HEK293 (cell line): ENCODE data around the gene LRP1B.

ENCODE experiments used
- CTCF ChIA-PET: fragments of 350-600 bp; formaldehyde crosslinking; extraction: SDS; loops from one replicate; lab custom pipeline; 2021; ENCODE audit warnings: antibody characterized with exemption; lab: Yijun Ruan, JAX
- POLR2A ChIA-PET: fragments of 300-600 bp; formaldehyde crosslinking; extraction: SDS; loops from one replicate; lab custom pipeline; 2020; ENCODE audit warnings: antibody characterized with exemption, inconsistent platforms; lab: Yijun Ruan, JAX
- H3K27ac ChIP-seq: fragments of 200-500 bp; sonication (Bioruptor generic); 2 replicates; pipeline ENCODE4 v1.5.1; 2014; ENCODE audit warnings: low read depth, low read length, control low read depth, inconsistent platforms; ENCODE audit errors: extremely low read depth
- H3K36me3 ChIP-seq, 2 experiments: fragments of 200-500 bp in 1 of 2; sonication (Bioruptor generic) in 1 of 2; 1 replicate in 1 of 2; 2 replicates in 1 of 2; pipeline ENCODE4 v1.5.1; 2014 to 2017; ENCODE audit warnings: inconsistent platforms in 2 of 2, low read length in 2 of 2; ENCODE audit not compliant: control insufficient read depth in 2 of 2, insufficient read depth in 1 of 2
- H3K4me1 ChIP-seq: fragments of 200-500 bp; sonication (Bioruptor generic); 2 replicates; pipeline ENCODE4 v1.5.1; 2014; ENCODE audit warnings: mild to moderate bottlenecking, low read length, inconsistent platforms; ENCODE audit not compliant: control insufficient read depth, insufficient read depth
- H3K4me3 ChIP-seq: 2 replicates; pipeline ENCODE4 v1.5.1; 2011; ENCODE audit warnings: low read depth, mild to moderate bottlenecking, control low read depth, low read length, moderate library complexity
- H3K9me3 ChIP-seq: fragments of 200-500 bp; sonication (Bioruptor generic); 2 replicates; pipeline ENCODE4 v1.5.1; 2014; ENCODE audit warnings: low read depth, low read length, inconsistent platforms; ENCODE audit not compliant: control insufficient read depth, insufficient read depth
- AEBP2 ChIP-seq: fragments of 450-650 bp; formaldehyde crosslinking; IDR thresholded peaks from 2 replicates; pipeline ENCODE4 v1.5.1; 2016; ENCODE audit warnings: missing biosample characterization, missing genetic modification characterization, borderline replicate concordance
- GLI2 ChIP-seq: fragments of 450-650 bp; formaldehyde crosslinking; IDR thresholded peaks from 2 replicates; pipeline ENCODE4; 2017; ENCODE audit warnings: missing biosample characterization, missing genetic modification characterization, low read depth, borderline replicate concordance
- HOXC10 ChIP-seq: sonication (generic); formaldehyde crosslinking; IDR thresholded peaks from 2 replicates; pipeline ENCODE4 v1.8.1; 2023; ENCODE audit warnings: mild to moderate bottlenecking, missing genetic modification reagents
- KLF9 ChIP-seq: fragments of 450-650 bp; formaldehyde crosslinking; IDR thresholded peaks from 2 replicates; pipeline ENCODE4 v1.5.1; 2016; ENCODE audit warnings: missing biosample characterization, missing genetic modification characterization, low read depth
- MEIS1 ChIP-seq: sonication (generic); formaldehyde crosslinking; IDR thresholded peaks from 2 replicates; pipeline ENCODE4 v1.8.1; 2022; ENCODE audit warnings: missing genetic modification reagents, mild to moderate bottlenecking, borderline replicate concordance
- PRDM6 ChIP-seq: fragments of 450-650 bp; formaldehyde crosslinking; IDR thresholded peaks from 2 replicates; pipeline ENCODE4 v1.5.1; 2017; ENCODE audit warnings: missing biosample characterization, missing genetic modification characterization
- RBAK ChIP-seq: fragments of 450-650 bp; formaldehyde crosslinking; IDR thresholded peaks from 2 replicates; pipeline ENCODE4 v1.5.1; 2016; ENCODE audit warnings: missing biosample characterization, missing genetic modification characterization
- SCRT2 ChIP-seq: fragments of 450-650 bp; formaldehyde crosslinking; IDR thresholded peaks from 2 replicates; pipeline ENCODE4 v1.5.1; 2016; ENCODE audit warnings: missing biosample characterization, missing genetic modification characterization
- ZBTB7A ChIP-seq: fragments of 450-650 bp; formaldehyde crosslinking; IDR thresholded peaks from 2 replicates; pipeline ENCODE4 v1.5.1; 2016; ENCODE audit warnings: low read depth, missing biosample characterization, missing genetic modification characterization
- ZNF16 ChIP-seq: fragments of 450-650 bp; formaldehyde crosslinking; IDR thresholded peaks from 2 replicates; pipeline ENCODE4 v1.5.1; 2016; ENCODE audit warnings: low read depth, missing biosample characterization, missing genetic modification characterization
- ZNF175 ChIP-seq: fragments of 450-650 bp; formaldehyde crosslinking; IDR thresholded peaks from 2 replicates; pipeline ENCODE4 v1.5.1; 2016; ENCODE audit warnings: missing biosample characterization, missing genetic modification characterization
- ZNF19 ChIP-seq: fragments of 450-650 bp; formaldehyde crosslinking; IDR thresholded peaks from 2 replicates; pipeline ENCODE4; 2016; ENCODE audit warnings: missing biosample characterization, missing genetic modification characterization, low read depth
- ZNF214 ChIP-seq: fragments of 450-650 bp; formaldehyde crosslinking; IDR thresholded peaks from 2 replicates; pipeline ENCODE4 v1.5.1; 2017; ENCODE audit warnings: missing biosample characterization, mild to moderate bottlenecking, missing genetic modification characterization, borderline replicate concordance
- ZNF292 ChIP-seq: fragments of 450-650 bp; formaldehyde crosslinking; IDR thresholded peaks from 2 replicates; pipeline ENCODE4 v1.5.1; 2016; ENCODE audit warnings: low read depth, missing biosample characterization, missing genetic modification characterization, borderline replicate concordance
- ZNF366 ChIP-seq: fragments of 450-650 bp; formaldehyde crosslinking; conservative IDR thresholded peaks from 2 replicates; pipeline ENCODE4 v1.5.1; 2016; ENCODE audit warnings: missing biosample characterization, missing genetic modification characterization
- ZNF513 ChIP-seq: fragments of 450-650 bp; IDR thresholded peaks from 2 replicates; pipeline ENCODE4 v1.5.1; 2018; ENCODE audit warnings: missing biosample characterization, missing genetic modification characterization
- ZNF530 ChIP-seq: fragments of 450-650 bp; formaldehyde crosslinking; IDR thresholded peaks from 2 replicates; pipeline ENCODE4 v1.5.1; 2016; ENCODE audit warnings: low read depth, missing biosample characterization, missing genetic modification characterization
- ZNF561 ChIP-seq: fragments of 450-650 bp; IDR thresholded peaks from 2 replicates; pipeline ENCODE4 v1.5.1; 2018; ENCODE audit warnings: missing biosample characterization, missing genetic modification characterization, borderline replicate concordance
- ZNF610 ChIP-seq: fragments of 450-650 bp; formaldehyde crosslinking; IDR thresholded peaks from 2 replicates; pipeline ENCODE4 v1.5.1; 2016; ENCODE audit warnings: missing biosample characterization, missing genetic modification characterization, borderline replicate concordance
- ZNF658 ChIP-seq: fragments of 450-650 bp; formaldehyde crosslinking; IDR thresholded peaks from 2 replicates; pipeline ENCODE4; 2016; ENCODE audit warnings: missing biosample characterization, missing genetic modification characterization
- ZNF747 ChIP-seq: fragments of 450-650 bp; formaldehyde crosslinking; IDR thresholded peaks from 2 replicates; pipeline ENCODE4 v1.5.1; 2016; ENCODE audit warnings: missing biosample characterization, missing genetic modification characterization
- ZNF830 ChIP-seq: fragments of 450-650 bp; IDR thresholded peaks from 2 replicates; pipeline ENCODE4 v1.5.0; 2018; ENCODE audit warnings: missing biosample characterization, missing genetic modification characterization, low read depth, mild to moderate bottlenecking, moderate library complexity
- TF ChIP-seq, protein P1 (sequence below): fragments of 450-650 bp; formaldehyde crosslinking; IDR thresholded peaks from 2 replicates; pipeline ENCODE4 v1.5.1; 2016; ENCODE audit warnings: missing biosample characterization, missing genetic modification characterization
- TF ChIP-seq, protein P2 (sequence below): fragments of 450-650 bp; formaldehyde crosslinking; IDR thresholded peaks from 2 replicates; pipeline ENCODE4; 2016; ENCODE audit warnings: missing biosample characterization, missing genetic modification characterization

LRP1B gene

DNA sequence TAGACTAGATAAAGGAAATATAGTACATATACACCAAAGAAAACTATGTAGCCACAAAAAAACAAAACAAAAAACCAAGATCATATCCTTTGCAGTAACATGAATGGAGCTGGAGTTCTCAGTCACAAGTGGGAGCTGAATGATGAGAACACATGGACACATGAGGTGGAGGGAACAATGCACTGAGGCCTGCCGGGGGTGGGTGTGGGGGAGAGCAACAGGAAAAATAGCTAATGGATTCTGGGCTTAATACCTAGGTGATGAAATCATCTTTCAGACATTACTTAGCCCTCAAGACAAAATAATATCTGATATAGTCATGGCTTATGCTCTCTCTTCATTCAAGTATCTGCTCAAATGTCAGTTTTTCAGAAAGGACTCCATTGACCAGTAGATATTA, 930.6 kb downstream of the LRP1B start:
- no peaks in the 10 kb centered on the region for H3K36me3 ChIP-seq
- CTCF ChIA-PET, result no interaction called here
- POLR2A ChIA-PET, result interaction anchor here (0.7 to 0.8 kb wide), 2 partner anchors 9 to 18 kb away, joined by 3 read pairs; no protein-coding TSS in a partner anchor
- no peak overlapping the region for H3K27ac ChIP-seq
- no peak overlapping the region for H3K4me3 ChIP-seq
- no peak for TF ChIP-seq ZNF16
- TF ChIP-seq GLI2 (tag by site-specific recombination), result no peak
- no peak for TF ChIP-seq MEIS1 (CRISPR knock-in tag)
- TF ChIP-seq ZNF19, result no peak
- TF ChIP-seq, protein P1, sequence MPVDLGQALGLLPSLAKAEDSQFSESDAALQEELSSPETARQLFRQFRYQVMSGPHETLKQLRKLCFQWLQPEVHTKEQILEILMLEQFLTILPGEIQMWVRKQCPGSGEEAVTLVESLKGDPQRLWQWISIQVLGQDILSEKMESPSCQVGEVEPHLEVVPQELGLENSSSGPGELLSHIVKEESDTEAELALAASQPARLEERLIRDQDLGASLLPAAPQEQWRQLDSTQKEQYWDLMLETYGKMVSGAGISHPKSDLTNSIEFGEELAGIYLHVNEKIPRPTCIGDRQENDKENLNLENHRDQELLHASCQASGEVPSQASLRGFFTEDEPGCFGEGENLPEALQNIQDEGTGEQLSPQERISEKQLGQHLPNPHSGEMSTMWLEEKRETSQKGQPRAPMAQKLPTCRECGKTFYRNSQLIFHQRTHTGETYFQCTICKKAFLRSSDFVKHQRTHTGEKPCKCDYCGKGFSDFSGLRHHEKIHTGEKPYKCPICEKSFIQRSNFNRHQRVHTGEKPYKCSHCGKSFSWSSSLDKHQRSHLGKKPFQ, result no peak
- TF ChIP-seq, protein P2, sequence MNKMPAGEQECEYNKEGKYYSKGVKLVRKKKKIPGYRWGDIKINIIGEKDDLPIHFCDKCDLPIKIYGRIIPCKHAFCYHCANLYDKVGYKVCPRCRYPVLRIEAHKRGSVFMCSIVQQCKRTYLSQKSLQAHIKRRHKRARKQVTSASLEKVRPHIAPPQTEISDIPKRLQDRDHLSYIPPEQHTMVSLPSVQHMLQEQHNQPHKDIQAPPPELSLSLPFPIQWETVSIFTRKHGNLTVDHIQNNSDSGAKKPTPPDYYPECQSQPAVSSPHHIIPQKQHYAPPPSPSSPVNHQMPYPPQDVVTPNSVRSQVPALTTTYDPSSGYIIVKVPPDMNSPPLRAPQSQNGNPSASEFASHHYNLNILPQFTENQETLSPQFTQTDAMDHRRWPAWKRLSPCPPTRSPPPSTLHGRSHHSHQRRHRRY (tag by site-specific recombination), result no peak
- no peak for TF ChIP-seq KLF9 (tag by site-specific recombination)
- TF ChIP-seq ZNF366 (tag by site-specific recombination), result no peak
- no peaks in the 10 kb centered on the region for H3K9me3 ChIP-seq
- peaks cover 3% of the 10 kb centered on the region; the same call in 1 of the 2 replicates for H3K4me1 ChIP-seq

GRCh38 chr2:141199711-141200110, 931.1 kb downstream of the LRP1B start:
- H3K4me3 ChIP-seq, result no peak overlapping the region
- POLR2A ChIA-PET, result interaction anchor here (0.8 kb wide), 1 partner anchor 17 kb away, joined by 3 read pairs; no protein-coding TSS in a partner anchor
- CTCF ChIA-PET, result interaction anchor here (0.6 kb wide), 1 partner anchor 227 kb away, joined by 3 read pairs; no protein-coding TSS in a partner anchor
- H3K9me3 ChIP-seq, result no peaks in the 10 kb centered on the region
- TF ChIP-seq ZNF610 (no peak), ZNF175 (tag by site-specific recombination) (no peak), HOXC10 (CRISPR knock-in tag) (no peak), ZNF513 (tag by site-specific recombination) (no peak), ZNF561 (tag by site-specific recombination) (no peak), ZBTB7A (no peak), ZNF16 (no peak), ZNF747 (tag by site-specific recombination) (no peak), ZNF830 (tag by site-specific recombination) (no peak), PRDM6 (tag by site-specific recombination) (no peak), RBAK (no peak), ZNF214 (tag by site-specific recombination) (no peak), ZNF530 (no peak), SCRT2 (tag by site-specific recombination) (no peak), ZNF658 (no peak), ZNF292 (tag by site-specific recombination) (no peak), AEBP2 (tag by site-specific recombination) (no peak)
- no peak overlapping the region for H3K27ac ChIP-seq
- peaks cover 3% of the 10 kb centered on the region; the same call in 1 of the 2 replicates for H3K4me1 ChIP-seq
- no peaks in the 10 kb centered on the region for H3K36me3 ChIP-seq
